Effector memory CD8-positive, alpha-beta T cell (primary cell): ENCODE results near the gene DHRS3.

Experiments used
- ATAC-seq: fragments of 150-1000 bp; cut with Tn5 transposase; replicated peaks from 2 replicates; pipeline ENCODE4 v1.10.0; 2021; ENCODE audit warnings: mild to moderate bottlenecking, moderate library complexity
- DNase-seq, 3 experiments: peaks; one replicate each; pipeline ENCODE4 v3.0.0; 2021
- H3K27ac Mint-ChIP-seq, 2 donors: one replicate each; pipeline ENCODE4 v1.8.0; 2022; ENCODE audit warnings: mild to moderate bottlenecking in 2 of 2, mixed read lengths in 2 of 2, moderate library complexity in 2 of 2
- H3K27me3 Mint-ChIP-seq, 2 donors: one replicate each; pipeline ENCODE4 v1.8.0; 2022; ENCODE audit warnings: mixed read lengths in 2 of 2
- H3K36me3 Mint-ChIP-seq: one replicate; pipeline ENCODE4 v1.8.0; 2022; ENCODE audit warnings: mild to moderate bottlenecking, moderate library complexity, mixed read lengths; ENCODE audit not compliant: insufficient read depth
- H3K4me1 Mint-ChIP-seq, 2 donors: one replicate each; pipeline ENCODE4 v1.8.0; 2022; ENCODE audit warnings: low read depth in 2 of 2, mixed read lengths in 2 of 2
- H3K4me3 Mint-ChIP-seq, 2 donors: one replicate each; pipeline ENCODE4 v1.8.0; 2022; ENCODE audit warnings: mild to moderate bottlenecking in 2 of 2, mixed read lengths in 2 of 2, moderate library complexity in 2 of 2
- H3K9me3 Mint-ChIP-seq, 2 donors: one replicate each; pipeline ENCODE4 v1.8.0; 2022; ENCODE audit warnings: mixed read lengths in 2 of 2

The DHRS3 gene

DNA sequence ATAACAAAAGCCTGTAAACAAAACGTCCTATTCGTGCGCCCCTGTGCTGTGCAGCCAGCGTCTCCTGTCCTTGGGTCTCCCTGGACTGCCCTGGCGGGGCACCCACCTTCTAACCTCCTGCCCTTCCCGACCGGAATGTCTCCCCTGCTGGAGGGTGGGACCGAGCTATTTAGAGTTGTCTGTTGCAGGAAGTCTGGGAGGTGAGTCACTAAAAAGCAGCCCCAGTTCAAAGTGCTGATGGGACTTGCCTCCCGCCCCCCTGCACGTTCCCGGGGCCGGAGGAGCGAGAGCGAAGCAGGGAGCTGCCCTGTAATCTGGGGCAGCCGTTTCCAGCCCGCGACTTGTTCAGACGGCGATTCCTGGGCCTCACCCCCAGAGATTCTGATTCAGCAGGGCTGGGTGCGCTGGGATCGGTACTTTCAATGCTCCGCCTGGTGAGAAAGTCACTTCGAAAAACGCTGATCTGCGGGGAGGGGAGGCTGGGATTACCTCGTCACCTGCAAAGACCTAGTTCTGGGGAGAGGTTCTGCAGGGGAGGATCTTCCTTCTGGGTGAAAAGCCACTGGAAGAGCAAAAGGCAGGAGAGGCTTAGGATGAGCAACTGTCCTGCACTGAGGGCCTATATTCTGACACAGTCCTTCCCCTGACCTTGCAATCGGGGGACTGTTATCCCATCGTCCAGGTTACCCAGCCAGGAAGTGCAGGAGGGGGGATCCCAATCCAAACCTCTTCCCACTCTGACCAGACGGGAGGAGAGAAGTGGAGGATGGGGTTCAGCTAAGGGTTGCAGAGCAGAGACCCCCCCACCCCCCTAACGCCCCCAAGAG is 1.2 kb upstream of the DHRS3 start:
- H3K9me3 Mint-ChIP-seq = no peaks in the 10 kb centered on the region
- H3K36me3 Mint-ChIP-seq = peaks cover 40% of the 10 kb centered on the region
- peak overlapping the region; percentile 90 to 98 for H3K27ac Mint-ChIP-seq
- peak overlapping the region; percentile 95 to 98 for H3K4me3 Mint-ChIP-seq
- ATAC-seq = peak; percentile 35
- peak; percentile 27 to 42 (median 36) for DNase-seq
- H3K27me3 Mint-ChIP-seq = no peaks in the 10 kb centered on the region
- H3K4me1 Mint-ChIP-seq = peaks cover 56% of the 10 kb centered on the region in 2 donors

DNA sequence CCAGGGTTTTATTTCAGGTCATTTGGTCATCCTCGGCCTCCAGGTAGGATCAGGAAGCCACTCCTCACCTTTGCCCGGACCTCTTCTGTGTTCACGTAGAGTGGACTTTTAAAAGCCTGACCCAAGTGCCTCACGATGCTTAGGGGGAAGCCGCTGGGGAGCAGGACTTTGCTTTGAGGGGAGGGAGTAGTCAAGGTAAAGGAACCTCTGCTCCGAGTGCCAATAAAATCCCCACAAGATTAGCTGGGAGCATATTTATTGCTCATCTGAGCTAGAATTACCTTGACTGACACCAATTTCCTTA is 603 bp upstream of the DHRS3 start:
- Mint-ChIP-seq H3K4me1 (peaks cover 56 to 58% of the 10 kb centered on the region in 2 donors), H3K9me3 (no peaks in the 10 kb centered on the region), H3K36me3 (peaks cover 40% of the 10 kb centered on the region), H3K4me3 (peak overlapping the region; percentile 95 to 98), H3K27ac (peak overlapping the region; percentile 90 to 98), H3K27me3 (no peaks in the 10 kb centered on the region)
- peak in 1 of 3 experiments; percentile 15 for DNase-seq
- no peak for ATAC-seq

DNA sequence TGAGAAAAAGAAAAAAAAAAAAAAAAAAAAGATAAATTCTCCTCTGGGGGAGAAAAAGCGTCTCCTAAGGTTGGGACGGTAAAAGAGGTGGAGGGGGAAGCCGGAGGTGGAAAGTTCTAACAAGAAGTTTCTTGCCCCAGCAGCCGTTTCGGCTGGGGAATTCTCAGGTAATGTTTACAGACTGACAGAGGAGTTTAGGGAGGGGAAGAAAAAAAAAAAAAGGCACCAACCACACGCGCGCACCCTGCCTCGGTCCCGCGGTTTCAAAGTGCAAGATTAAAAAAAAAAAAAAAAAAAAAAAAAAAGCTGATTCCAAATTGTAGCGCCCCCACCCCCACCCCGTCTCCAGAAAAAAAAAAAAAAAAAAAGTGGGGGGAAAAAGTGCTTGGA is 504 bp downstream of the DHRS3 start:
- peaks cover 64 to 65% of the 10 kb centered on the region in 2 donors for H3K4me1 Mint-ChIP-seq
- H3K4me3 Mint-ChIP-seq = peak overlapping the region; percentile 95 to 98
- H3K27me3 Mint-ChIP-seq = no peaks in the 10 kb centered on the region
- peak; percentile 50 for ATAC-seq
- H3K36me3 Mint-ChIP-seq = peaks cover 40% of the 10 kb centered on the region
- H3K27ac Mint-ChIP-seq = peak overlapping the region; percentile 90 to 98
- no peaks in the 10 kb centered on the region for H3K9me3 Mint-ChIP-seq
- DNase-seq = peak; percentile 28 to 44 (median 40)

DNA sequence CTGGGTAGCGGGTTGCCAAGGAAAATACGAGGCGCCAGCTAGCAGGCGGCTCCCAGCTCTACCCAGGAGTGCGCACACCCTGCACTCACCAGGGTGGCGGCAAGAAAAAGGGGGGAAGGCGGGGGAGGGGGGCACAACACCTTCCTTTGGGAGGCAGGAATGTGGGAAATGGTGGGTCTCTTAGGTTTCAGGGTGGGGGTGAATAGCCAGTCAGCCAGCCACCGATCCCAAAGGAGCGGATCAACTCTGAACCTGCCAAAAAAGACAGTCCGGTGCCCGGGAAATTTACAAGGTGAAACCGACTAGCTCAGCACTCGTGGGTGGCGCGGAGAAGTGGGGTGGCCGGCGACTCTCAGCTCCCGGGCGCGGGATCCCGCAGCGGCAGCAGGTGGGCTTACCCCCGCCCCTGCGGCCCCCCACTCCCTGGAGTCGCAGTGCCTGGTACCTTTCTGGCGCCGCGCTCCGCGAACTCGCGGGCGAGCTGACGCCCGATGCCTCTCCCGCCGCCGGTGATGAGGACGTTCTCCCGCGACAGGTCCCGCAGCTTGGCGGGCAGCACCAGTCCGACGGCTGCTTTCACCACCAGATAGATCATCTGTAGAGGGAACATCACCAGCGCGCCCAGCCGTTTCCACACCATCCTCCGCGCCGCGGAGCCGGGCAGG is 1.2 kb downstream of the DHRS3 start:
- H3K4me3 Mint-ChIP-seq = peak overlapping the region; percentile 95 to 98
- peak overlapping the region; percentile 90 to 98 for H3K27ac Mint-ChIP-seq
- no peak for ATAC-seq
- peaks cover 64 to 67% of the 10 kb centered on the region in 2 donors for H3K4me1 Mint-ChIP-seq
- H3K27me3 Mint-ChIP-seq = no peaks in the 10 kb centered on the region
- no peaks in the 10 kb centered on the region for H3K9me3 Mint-ChIP-seq
- peaks cover 40% of the 10 kb centered on the region for H3K36me3 Mint-ChIP-seq
- DNase-seq = peak in 2 of 3 experiments; percentile 10 to 21

DNA sequence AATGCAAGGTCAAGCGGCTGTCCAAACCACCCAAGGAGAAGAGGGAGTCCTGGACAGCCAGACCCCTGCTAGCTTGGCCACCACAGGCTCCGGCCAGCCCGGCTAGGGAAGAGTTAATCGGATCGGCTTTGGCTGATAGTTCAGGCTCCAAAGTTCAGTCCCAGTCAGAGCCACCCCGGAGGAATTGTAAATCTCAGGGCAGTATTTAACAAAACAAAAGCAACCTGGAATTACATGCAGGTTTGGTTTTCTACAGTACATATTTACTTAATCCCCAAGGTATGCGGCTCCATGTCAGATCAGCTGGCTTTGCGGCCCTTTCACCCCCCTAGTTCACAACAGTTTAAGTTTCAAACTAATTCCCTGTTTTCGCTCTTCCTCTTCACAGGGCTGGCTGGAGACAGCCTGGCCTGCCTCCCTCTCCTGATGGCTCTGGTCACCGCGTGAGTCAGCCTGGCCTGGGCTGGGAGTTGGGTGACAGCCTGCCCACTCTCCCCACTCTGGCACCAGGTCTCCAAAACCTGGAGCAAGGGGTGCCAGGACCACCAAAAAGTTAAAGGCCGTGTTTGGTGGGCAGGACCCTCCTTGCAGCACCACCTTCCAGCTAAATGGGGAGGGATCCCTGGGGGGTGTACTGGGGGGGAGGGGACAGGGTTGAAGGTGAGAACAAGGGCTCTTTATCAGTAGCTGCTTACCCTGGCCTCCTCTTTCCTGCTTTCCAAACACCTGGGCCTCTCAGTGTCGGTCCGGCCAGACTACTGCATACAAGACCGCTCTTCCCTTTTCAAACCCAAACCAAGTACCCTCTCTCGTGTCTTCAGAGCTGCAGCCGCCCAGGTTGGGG is 1.9 kb downstream of the DHRS3 start:
- Mint-ChIP-seq H3K27me3 (no peaks in the 10 kb centered on the region), H3K4me3 (peak overlapping the region; percentile 95 to 98), H3K27ac (peak overlapping the region; percentile 80 to 98), H3K36me3 (peaks cover 40% of the 10 kb centered on the region), H3K4me1 (peaks cover 58 to 72% of the 10 kb centered on the region in 2 donors), H3K9me3 (no peaks in the 10 kb centered on the region)
- DNase-seq (no peak), ATAC-seq (no peak)

DNA sequence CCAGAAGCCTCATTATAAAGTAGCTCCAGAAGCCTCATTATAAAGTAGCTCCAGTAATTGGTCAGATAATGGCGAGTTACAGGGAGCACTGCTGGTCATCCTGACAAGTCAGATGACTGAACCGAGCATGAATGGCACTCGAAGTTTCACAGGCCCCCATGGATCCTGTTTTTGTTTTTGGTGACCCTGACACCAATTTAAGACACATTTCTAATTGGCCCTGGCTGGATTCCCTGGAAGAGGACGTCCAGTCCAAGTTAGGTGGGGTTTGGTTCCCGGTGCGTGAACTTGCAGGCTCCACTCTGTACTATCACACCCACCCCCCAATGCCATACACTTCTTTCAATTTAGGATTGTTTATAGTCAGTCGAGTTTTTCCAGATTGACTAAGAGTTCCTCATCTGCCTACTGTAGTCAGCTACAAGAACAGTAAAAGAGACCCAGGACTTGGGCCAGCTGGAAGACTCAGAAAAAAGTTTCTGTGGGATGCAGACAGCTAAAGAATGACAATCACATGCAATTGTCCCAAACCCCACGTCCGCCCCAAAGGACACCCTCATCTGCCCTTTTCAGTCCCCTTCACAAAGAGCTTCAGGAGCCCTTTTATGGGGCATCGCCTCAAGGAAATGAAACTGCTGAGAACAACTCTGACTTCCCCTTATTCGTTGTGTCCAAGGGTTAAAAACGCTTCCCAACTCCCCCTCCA is 2.7 kb downstream of the DHRS3 start:
- no peaks in the 10 kb centered on the region for H3K27me3 Mint-ChIP-seq
- H3K27ac Mint-ChIP-seq = peak overlapping the region; percentile 80 to 98
- peak overlapping the region; percentile 95 to 98 for H3K4me3 Mint-ChIP-seq
- ATAC-seq (no peak), DNase-seq (no peak)
- H3K4me1 Mint-ChIP-seq = peaks cover 52 to 72% of the 10 kb centered on the region in 2 donors
- H3K36me3 Mint-ChIP-seq = peaks cover 35% of the 10 kb centered on the region
- no peaks in the 10 kb centered on the region for H3K9me3 Mint-ChIP-seq

DNA sequence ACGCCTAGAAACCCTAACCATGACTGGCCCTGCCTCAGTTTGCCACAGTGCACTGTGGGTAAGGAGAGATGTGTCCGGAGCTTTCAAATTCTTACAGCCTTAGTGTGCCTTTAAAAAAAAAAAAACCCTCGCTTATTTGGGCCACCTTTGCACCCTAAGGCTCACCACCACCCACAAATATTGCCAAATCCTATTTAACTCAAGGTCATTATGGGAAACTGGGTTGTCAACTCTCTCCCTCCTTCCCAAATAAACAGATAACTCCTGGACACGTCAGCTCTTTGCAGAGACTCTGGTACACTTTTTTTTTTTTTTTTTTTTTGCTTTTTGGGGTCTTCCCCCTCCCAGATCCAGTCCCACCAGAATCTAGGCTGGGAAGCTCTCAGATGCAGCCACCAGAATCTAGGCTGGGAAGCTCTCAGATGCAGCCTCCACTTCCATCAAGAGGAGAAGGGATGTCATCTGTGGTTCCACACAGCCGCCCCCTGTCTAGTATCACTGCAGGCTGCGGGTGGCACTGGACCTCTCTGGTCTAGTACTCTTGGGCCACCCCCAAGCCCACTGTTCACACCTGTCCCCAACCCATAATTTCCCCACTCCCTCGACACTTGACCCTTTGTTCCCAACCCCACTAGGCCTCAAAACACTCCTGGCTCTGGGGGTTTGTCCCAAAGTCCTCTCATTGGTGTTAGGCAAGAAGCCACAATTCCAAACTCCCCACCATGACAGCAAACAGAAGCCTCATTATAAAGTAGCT is 3.4 kb downstream of the DHRS3 start:
- H3K36me3 Mint-ChIP-seq = peaks cover 34% of the 10 kb centered on the region
- DNase-seq (no peak), ATAC-seq (no peak)
- H3K27ac Mint-ChIP-seq = peak overlapping the region; percentile 80 to 98
- H3K4me1 Mint-ChIP-seq = peaks cover 47 to 69% of the 10 kb centered on the region in 2 donors
- H3K27me3 Mint-ChIP-seq = no peaks in the 10 kb centered on the region
- peak overlapping the region; percentile 95 to 98 for H3K4me3 Mint-ChIP-seq
- no peaks in the 10 kb centered on the region for H3K9me3 Mint-ChIP-seq

DNA sequence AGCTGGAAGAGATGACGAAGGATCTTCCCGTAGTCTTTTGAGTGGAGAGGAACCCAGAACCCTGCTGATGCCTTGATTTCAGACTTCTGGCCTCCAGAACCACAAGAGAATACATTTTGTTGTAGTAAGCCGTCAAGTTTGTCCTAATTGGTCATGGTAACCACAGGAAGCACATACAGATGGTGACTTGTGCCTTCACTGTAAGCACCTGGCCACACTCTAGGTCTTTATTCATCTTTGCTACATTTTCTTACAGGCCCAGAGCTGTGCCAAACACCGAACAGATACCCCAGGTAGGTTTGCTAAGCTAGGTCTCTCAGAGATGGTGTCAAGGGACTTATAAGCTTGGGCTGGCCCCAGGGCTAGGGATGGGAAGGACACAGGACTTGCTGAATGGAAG is 4.8 kb downstream of the DHRS3 start:
- Mint-ChIP-seq H3K27ac (peak overlapping the region; percentile 68 to 98), H3K9me3 (no peaks in the 10 kb centered on the region), H3K36me3 (peaks cover 23% of the 10 kb centered on the region), H3K4me1 (peaks cover 45 to 59% of the 10 kb centered on the region in 2 donors), H3K27me3 (no peaks in the 10 kb centered on the region), H3K4me3 (peak overlapping the region; percentile 36 to 37)
- no peak for DNase-seq
- ATAC-seq = no peak

DNA sequence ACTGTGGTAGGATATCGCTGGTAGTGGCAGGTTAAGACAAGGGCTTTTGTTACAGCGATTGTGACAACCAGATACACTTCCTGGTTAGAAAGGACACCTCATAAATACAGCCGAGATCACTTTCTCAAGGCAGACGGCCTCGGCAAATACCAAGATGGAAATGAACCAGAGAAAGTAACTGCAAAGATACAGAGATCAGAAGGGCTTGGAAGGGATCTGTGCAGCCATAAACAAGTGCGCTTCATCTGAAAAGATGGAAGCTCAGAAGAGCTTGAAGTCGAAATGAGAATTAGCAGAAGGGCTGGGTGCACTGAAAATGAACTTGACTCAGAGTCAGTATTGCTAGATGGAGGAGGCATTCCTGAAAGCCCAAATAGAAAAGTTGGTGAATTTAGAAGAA is 7.1 kb downstream of the DHRS3 start:
- no peaks in the 10 kb centered on the region for H3K9me3 Mint-ChIP-seq
- no peaks in the 10 kb centered on the region for H3K27me3 Mint-ChIP-seq
- ATAC-seq (no peak), DNase-seq (no peak)
- peak overlapping the region in 1 of 2 donors; percentile 87 for H3K27ac Mint-ChIP-seq
- H3K36me3 Mint-ChIP-seq = peaks cover 9% of the 10 kb centered on the region
- H3K4me1 Mint-ChIP-seq = peaks cover 38 to 48% of the 10 kb centered on the region in 2 donors
- H3K4me3 Mint-ChIP-seq = no peak overlapping the region

DNA sequence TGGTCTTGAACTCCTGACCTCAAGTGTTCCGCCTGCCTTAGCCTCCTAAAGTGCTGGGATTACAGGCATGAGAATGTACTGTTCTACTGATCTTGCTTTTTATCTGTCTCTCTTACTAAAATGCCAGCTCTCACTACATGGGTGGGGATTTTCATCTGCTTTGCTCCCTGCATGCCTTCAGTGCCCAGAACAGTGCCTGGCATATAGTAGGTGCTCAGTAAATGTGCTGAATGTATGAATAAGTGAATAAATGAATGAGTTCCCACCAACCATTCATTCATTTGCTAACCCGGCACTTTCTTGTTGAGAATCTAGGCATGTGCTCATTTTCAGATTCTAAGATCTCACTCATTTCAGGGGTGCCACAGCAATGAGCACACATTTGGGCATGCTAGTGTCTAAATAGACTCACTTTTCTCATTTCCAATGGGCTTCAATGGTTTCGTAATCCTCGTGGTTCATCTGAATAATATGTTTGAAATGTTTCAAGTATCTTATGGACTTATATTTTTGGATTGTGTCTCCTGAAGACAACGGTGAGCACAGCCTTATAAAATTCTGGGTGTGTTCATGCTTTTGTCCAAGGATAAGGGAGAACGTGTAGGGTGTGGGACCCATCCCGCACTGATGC is 7.6 kb downstream of the DHRS3 start:
- H3K27me3 Mint-ChIP-seq = no peaks in the 10 kb centered on the region
- no peak for DNase-seq
- H3K36me3 Mint-ChIP-seq = peaks cover 5% of the 10 kb centered on the region
- ATAC-seq = no peak
- no peak overlapping the region for H3K4me3 Mint-ChIP-seq
- H3K4me1 Mint-ChIP-seq = peaks cover 36 to 45% of the 10 kb centered on the region in 2 donors
- H3K27ac Mint-ChIP-seq = peak overlapping the region in 1 of 2 donors; percentile 87
- no peaks in the 10 kb centered on the region for H3K9me3 Mint-ChIP-seq

DNA sequence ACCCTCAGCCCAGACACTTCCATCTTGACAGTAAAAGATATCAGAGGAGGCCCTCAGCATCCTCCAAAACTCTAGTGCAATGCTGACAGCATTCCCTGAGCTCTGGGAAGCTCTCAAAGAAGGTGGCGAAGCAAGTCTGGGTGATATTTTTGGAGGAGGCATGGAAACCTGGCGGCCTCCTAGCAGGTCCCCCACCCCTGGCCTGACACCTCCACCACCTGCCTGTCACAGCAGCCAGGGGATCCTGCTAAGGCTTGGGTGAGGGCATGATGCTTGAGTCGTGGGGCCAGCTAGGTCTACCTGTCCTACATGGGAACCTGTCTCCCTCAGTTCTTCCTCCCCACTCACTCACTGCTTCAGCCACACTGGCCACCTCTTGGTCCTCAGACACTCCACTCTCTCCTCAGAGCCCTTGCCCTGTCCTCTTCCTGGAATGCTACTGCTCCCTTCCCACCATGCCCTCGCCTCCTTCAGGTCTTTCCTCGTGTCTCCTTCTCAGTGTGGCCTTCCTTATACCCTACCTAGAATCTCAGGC is 8.5 kb downstream of the DHRS3 start:
- Mint-ChIP-seq H3K4me1 (peaks cover 34 to 42% of the 10 kb centered on the region in 2 donors), H3K9me3 (no peaks in the 10 kb centered on the region), H3K36me3 (peaks cover 6% of the 10 kb centered on the region), H3K4me3 (peak overlapping the region in 1 of 2 donors; percentile 28), H3K27ac (peak overlapping the region; percentile 58 to 87), H3K27me3 (no peaks in the 10 kb centered on the region)
- DNase-seq = no peak
- no peak for ATAC-seq
